Activated naive CD8-positive, alpha-beta T cell treated with anti-CD3 and anti-CD28 coated beads, Interleukin-2, amount 10 ng/mL, durations not matched to agents 7 days and 5 days (primary cell): ENCODE results near the gene PLOD1. TPM values are rescaled to one million over a fixed set of nuclear protein-coding genes. Genes with fewer than 3 reads are reported as not detected.
A peak's percentile ranks its signal among the peaks of the same experiment; 100 is the strongest.
"Not testable (repeated sequence)": the region's sequence is repeated elsewhere in the genome, so short reads cannot be mapped to it uniquely, and the experiment has no call there.

Experiments used
- ATAC-seq: fragments of 150-1000 bp; cut with Tn5 transposase; one replicate; pipeline ENCODE4 v1.10.0; 2021; ENCODE audit warnings: low read depth, moderate library complexity
- POLR2A ChIA-PET: fragments of 350-600 bp; sonication (Branson Sonifier 250); formaldehyde crosslinking; loops from one replicate; lab custom pipeline; 2021; ENCODE audit warnings: antibody characterized with exemption; lab: Charles Lee
- DNase-seq: peaks from one replicate; pipeline ENCODE4 v3.0.0; 2021
- H3K27ac Mint-ChIP-seq: one replicate; pipeline ENCODE4 v1.8.0; 2022; ENCODE audit warnings: mild to moderate bottlenecking, mixed read lengths
- H3K27me3 Mint-ChIP-seq: one replicate; pipeline ENCODE4 v1.8.0; 2022; ENCODE audit warnings: mild to moderate bottlenecking, moderate library complexity, mixed read lengths
- H3K36me3 Mint-ChIP-seq: one replicate; pipeline ENCODE4 v1.8.0; 2021; ENCODE audit warnings: mild to moderate bottlenecking, mixed read lengths
- H3K4me1 Mint-ChIP-seq: one replicate; pipeline ENCODE4 v1.8.0; 2021; ENCODE audit warnings: mixed read lengths
- H3K4me3 Mint-ChIP-seq: one replicate; pipeline ENCODE4 v1.8.0; 2022; ENCODE audit warnings: mild to moderate bottlenecking, moderate library complexity, mixed read lengths
- H3K9me3 Mint-ChIP-seq: one replicate; pipeline ENCODE4 v1.8.0; 2021; ENCODE audit warnings: mixed read lengths
- total RNA-seq, 2 experiments: library from RNA; stranded (reverse); gene quantifications; one replicate each; pipeline ENCODE4 v1.2.3, GENCODE V29; 2021

PLOD1 gene
- total RNA-seq: 10 to 100 TPM; 16.8 to 21.0 TPM

DNA sequence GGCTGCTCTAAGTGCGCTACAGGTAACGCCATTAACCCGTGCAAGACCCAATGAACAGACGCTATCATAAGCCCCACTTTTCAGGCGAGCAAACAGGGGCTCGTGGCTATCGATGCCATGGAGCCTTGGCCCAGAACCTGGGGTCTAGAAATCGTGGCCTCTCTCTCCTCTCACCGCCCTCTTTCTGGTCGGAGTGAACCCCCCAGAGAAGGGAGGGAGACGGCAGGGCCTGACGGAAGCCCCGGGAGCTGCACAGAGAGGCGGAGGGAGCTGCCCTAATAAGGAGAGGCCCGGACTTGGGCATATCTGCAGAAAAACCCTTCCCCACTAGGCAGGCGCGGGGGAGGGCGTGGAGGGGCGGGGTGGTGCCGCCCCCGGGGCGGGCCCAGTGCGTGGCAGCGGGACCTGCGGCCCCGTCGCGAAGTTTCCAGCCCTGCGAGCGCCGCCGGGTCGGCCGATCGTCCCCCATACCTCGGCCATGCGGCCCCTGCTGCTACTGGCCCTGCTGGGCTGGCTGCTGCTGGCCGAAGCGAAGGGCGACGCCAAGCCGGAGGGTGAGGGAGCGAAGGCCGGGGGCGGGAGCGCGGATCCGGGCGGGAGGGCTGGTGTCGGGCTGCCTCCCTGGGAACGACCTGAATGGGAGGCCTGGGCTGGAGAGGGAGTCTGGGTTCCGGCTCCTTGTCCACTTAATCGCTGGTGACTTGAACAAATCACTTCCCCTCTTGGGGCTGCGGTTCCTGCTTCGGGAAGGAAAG lies at the start of gene PLOD1:
Gene PLOD1 (plus strand): TSS at position 416 of the 755 bp plus-strand sequence. CDS start 63 bp downstream, at position 479.
- Mint-ChIP-seq H3K9me3 (no peaks in the 10 kb centered on the region), H3K27ac (peak within 1 kb of the TSS; percentile 84)

GRCh38 chr1:11885916-11886315 lies 48.6 kb upstream of the PLOD1 start:
- DNase-seq (no peak), ATAC-seq (no peak)
- Mint-ChIP-seq H3K27ac (no peak overlapping the region), H3K4me1 (peaks cover 5% of the 10 kb centered on the region), H3K36me3 (no peaks in the 10 kb centered on the region), H3K27me3 (peaks cover 7% of the 10 kb centered on the region), H3K4me3 (no peak overlapping the region), H3K9me3 (no peaks in the 10 kb centered on the region)
- POLR2A ChIA-PET: interaction anchor here (1.9 kb wide), 1 partner anchor 22 kb away, joined by 11 read pairs; no protein-coding TSS in a partner anchor

More for the DNA sequence above, at the start of gene PLOD1:
- peak; percentile 84 for DNase-seq
- Mint-ChIP-seq H3K36me3 (no peaks in the 10 kb centered on the region), H3K4me3 (peak within 1 kb of the TSS; percentile 83), H3K4me1 (peaks cover 4% of the 10 kb centered on the region), H3K27me3 (no peaks in the 10 kb centered on the region)
- ATAC-seq: peak; percentile 99
- POLR2A ChIA-PET: interaction anchor here (0.8 to 11.2 kb wide), 5 partner anchors 8 to 54 kb away, joined by 3 to 165 read pairs (median 4); partner anchors contain the start of genes KIAA2013 and MFN2

- POLR2A ChIA-PET: interaction anchor here (1.4 to 1.9 kb wide), 2 partner anchors 21 to 23 kb away, joined by 7 to 11 read pairs; no protein-coding TSS in a partner anchor
These were observed 47.4 kb upstream of the PLOD1 start for GRCh38 chr1:11886986-11887665.

DNA sequence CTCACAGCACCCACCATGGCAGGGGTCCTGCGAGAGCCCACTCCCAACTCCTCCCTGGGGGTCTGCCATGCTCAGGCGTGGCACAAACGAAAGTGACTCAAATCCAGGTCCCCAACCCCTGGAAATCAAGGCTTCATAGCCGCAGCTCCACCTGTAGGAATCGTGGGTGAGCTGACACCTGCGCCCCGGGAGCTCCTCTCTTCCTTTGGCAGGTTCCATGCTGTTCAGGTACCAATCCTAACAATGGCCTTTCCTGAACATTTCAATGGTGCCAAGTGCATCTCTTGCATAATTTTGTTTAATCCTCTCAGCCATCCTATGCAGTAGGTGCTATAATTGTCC lies 46.9 kb upstream of the PLOD1 start:
- Mint-ChIP-seq H3K9me3 (no peaks in the 10 kb centered on the region), H3K4me3 (no peak overlapping the region), H3K27ac (no peak overlapping the region), H3K27me3 (peaks cover 5% of the 10 kb centered on the region), H3K4me1 (peaks cover 5% of the 10 kb centered on the region), H3K36me3 (no peaks in the 10 kb centered on the region)
- no peak for DNase-seq
- no peak for ATAC-seq
- POLR2A ChIA-PET: interaction anchor here (1.4 kb wide), 1 partner anchor 22 kb away, joined by 7 read pairs; no protein-coding TSS in a partner anchor

More at GRCh38 chr1:11886986-11887665, 47.4 kb upstream of the PLOD1 start:
- Mint-ChIP-seq H3K9me3 (no peaks in the 10 kb centered on the region), H3K27me3 (peaks cover 5% of the 10 kb centered on the region), H3K4me3 (no peak overlapping the region), H3K27ac (no peak overlapping the region), H3K36me3 (no peaks in the 10 kb centered on the region), H3K4me1 (peaks cover 5% of the 10 kb centered on the region)
- ATAC-seq (no peak), DNase-seq (no peak)

- no peaks in the 10 kb centered on the region for H3K36me3 Mint-ChIP-seq
- POLR2A ChIA-PET: interaction anchor here (0.6 kb wide), 1 partner anchor 20 kb away, joined by 3 read pairs; no protein-coding TSS in a partner anchor
- ATAC-seq (no peak), DNase-seq (no peak)
- H3K27me3 Mint-ChIP-seq: peaks cover 10% of the 10 kb centered on the region
- no peak overlapping the region for H3K4me3 Mint-ChIP-seq
- no peak overlapping the region for H3K27ac Mint-ChIP-seq
- H3K9me3 Mint-ChIP-seq: no peaks in the 10 kb centered on the region
- H3K4me1 Mint-ChIP-seq: no peaks in the 10 kb centered on the region
These were observed 46.2 kb upstream of the PLOD1 start for GRCh38 chr1:11888206-11888876.

- H3K4me3 Mint-ChIP-seq: no peak overlapping the region
- H3K27me3 Mint-ChIP-seq: peaks cover 11% of the 10 kb centered on the region
- H3K4me1 Mint-ChIP-seq: peaks cover under 1% of the 10 kb centered on the region
- POLR2A ChIA-PET: no interaction called here
- ATAC-seq: no peak
- no peak overlapping the region for H3K27ac Mint-ChIP-seq
- H3K36me3 Mint-ChIP-seq: no peaks in the 10 kb centered on the region
- no peak for DNase-seq
- H3K9me3 Mint-ChIP-seq: no peaks in the 10 kb centered on the region
These were observed 45.7 kb upstream of the PLOD1 start for GRCh38 chr1:11888877-11889208.

DNA sequence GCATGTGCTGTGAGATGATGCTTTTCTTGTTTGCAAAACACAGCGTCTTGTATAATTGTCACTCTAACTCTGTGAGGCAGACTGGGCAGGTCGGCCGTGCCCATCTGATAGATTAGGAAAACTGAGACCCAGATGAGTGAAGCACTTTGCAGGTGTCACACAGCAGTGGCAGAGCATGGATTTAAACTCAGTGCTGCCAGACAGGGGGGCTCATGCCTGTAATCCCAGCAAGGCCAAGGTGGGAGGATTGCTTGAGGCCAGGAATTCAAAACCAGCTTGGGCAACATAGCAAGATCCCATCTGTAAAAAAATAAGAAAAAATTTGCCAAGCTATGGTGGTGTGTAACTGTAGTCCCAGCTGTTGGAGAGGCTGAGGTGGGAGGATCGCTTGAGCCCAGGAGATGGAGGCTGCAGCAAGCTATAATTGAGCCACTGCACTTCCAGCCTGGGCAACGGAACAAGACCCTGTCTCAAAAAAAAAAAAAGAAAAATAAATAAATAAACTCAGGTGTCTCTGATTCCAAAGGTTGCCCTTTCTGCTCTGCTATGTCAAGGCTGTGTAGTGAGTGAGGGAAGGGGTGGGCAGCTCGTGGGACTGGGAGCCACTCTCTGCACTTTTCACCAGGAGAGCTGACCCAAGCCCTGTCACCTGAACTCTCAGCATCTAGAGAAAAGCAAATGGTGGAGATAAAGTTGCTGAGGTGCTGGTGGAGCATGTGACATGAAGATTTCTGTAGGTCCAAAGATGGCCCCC lies 42.9 kb upstream of the PLOD1 start:
- Mint-ChIP-seq H3K9me3 (no peaks in the 10 kb centered on the region), H3K27me3 (peaks cover 22% of the 10 kb centered on the region), H3K36me3 (no peaks in the 10 kb centered on the region), H3K4me1 (peaks cover 3% of the 10 kb centered on the region), H3K4me3 (no peak overlapping the region), H3K27ac (no peak overlapping the region)
- DNase-seq: no peak
- POLR2A ChIA-PET: interaction anchor here (1.4 kb wide), 1 partner anchor 17 kb away, joined by 10 read pairs; no protein-coding TSS in a partner anchor
- no peak for ATAC-seq

DNA sequence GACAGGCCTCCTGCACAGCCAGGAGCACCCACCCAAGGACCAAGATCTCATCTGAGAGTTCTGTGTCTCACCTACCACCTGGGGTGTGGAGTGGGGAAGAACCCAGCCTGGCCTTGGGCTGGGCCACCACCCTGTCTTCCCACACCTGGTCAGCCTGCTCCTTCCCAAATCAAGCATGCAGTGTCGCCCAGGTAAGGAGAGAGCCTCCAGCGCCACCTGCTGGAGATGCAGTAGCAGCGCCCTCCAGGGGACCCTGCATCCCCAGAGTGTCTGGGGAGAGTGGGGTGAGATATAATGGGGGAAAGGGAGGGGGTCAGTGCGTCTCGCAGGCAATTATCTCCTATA lies 40.6 kb upstream of the PLOD1 start:
- H3K27ac Mint-ChIP-seq: no peak overlapping the region
- POLR2A ChIA-PET: no interaction called here
- DNase-seq: peak; percentile 81
- ATAC-seq: peak; percentile 89
- H3K27me3 Mint-ChIP-seq: peaks cover 38% of the 10 kb centered on the region
- no peaks in the 10 kb centered on the region for H3K36me3 Mint-ChIP-seq
- no peaks in the 10 kb centered on the region for H3K9me3 Mint-ChIP-seq
- peaks cover 3% of the 10 kb centered on the region for H3K4me1 Mint-ChIP-seq
- H3K4me3 Mint-ChIP-seq: no peak overlapping the region

DNA sequence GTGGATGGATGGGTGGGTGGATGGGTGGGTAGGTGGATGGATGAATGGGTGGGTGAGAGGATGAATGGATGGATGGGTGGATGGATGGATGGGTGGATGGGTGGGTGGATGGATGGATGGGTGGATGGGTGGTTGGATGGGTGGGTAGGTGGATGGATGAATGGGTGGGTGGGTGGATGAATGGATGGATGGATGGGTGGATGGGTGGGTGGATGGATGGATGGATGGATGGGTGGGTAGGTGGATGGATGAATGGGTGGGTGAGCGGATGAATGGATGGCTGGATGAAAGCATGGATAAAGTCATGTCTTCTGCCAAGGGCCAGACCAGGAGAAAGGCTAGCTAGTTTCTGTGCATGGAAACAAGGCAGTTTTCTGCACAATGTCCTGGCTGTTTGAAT lies 40.0 kb upstream of the PLOD1 start:
- DNase-seq, ATAC-seq, H3K27ac Mint-ChIP-seq, H3K9me3 Mint-ChIP-seq, H3K36me3 Mint-ChIP-seq, H3K4me1 Mint-ChIP-seq, H3K4me3 Mint-ChIP-seq: not testable (repeated sequence)
- H3K27me3 Mint-ChIP-seq: peaks cover 44% of the 10 kb centered on the region
- POLR2A ChIA-PET: interaction anchor here (6.9 kb wide), 1 partner anchor 14 kb away, joined by 42 read pairs; no protein-coding TSS in a partner anchor

DNA sequence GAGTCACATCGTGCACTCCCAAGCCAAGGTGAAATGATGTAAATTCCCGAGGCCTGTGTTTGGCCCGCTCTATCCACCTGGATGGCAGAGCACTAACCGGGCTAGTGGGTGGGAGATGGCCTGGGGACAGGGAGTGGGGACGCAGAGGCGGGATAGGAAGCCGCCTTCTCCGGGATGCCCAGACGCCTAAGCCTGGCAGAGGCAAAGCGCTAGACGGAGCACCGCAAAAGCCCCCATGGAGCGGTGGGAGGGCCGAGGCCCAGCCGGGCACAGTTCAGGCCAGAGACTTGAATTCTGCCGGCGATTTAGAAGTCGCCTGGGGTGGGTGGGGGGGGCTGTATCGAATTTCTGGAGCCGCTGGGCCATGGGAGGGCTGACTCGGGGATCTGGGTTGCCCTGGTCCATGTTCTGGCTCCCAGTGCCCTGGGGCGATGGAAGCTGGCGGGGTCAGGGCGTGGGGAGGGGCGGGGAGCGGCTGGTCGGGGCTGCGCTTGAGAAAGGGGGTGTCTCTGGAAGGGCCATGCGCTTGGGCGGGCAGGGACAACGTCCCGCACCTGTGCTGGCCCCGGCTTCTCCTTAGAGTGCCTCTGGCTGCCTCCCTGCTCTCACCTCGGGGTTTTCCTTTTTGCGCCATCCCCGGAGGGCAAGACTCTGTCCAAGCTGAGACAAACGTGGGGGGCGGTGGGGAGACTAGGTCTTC lies 36.3 kb upstream of the PLOD1 start:
- Mint-ChIP-seq H3K4me1 (peaks cover 3% of the 10 kb centered on the region), H3K9me3 (no peaks in the 10 kb centered on the region), H3K36me3 (no peaks in the 10 kb centered on the region), H3K4me3 (no peak overlapping the region), H3K27ac (no peak overlapping the region), H3K27me3 (peaks cover 69% of the 10 kb centered on the region)
- DNase-seq: no peak
- no peak for ATAC-seq
- POLR2A ChIA-PET: interaction anchor here (6.9 kb wide), 1 partner anchor 10 kb away, joined by 42 read pairs; no protein-coding TSS in a partner anchor

DNA sequence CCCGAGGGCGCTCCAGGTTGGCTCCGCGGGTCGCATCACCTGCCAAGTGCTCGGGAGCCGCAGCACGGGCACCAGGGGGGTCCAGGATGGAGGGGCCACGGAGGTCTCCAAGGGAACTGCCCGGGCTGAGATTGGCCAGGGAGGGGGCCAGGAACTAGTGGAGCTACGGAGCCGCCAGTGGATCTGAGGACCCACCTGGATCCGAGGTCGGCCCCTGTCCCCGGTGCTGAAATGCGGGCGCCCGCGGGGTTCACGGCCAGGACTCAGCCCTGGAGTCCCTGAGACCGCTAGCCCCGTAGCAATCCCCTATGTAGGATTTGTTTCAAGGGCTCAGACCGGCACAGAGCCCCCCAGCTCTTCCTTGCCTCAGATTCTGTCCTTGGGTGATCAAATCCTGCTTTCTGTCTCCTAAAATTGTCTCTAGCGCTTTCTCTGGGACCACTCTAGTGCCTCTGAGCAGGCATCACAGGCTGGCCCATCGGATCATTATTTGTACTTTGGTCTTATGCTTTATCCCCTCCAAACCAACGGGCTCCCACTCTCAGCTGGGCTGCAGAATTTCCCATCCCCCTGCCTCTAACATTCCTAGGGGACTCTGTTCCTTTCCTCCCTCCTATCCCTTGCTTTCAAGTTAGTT lies 35.6 kb upstream of the PLOD1 start:
- DNase-seq: peak; percentile 63
- Mint-ChIP-seq H3K4me3 (no peak overlapping the region), H3K9me3 (no peaks in the 10 kb centered on the region), H3K4me1 (peaks cover 2% of the 10 kb centered on the region), H3K27ac (no peak overlapping the region), H3K36me3 (no peaks in the 10 kb centered on the region), H3K27me3 (peaks cover 71% of the 10 kb centered on the region)
- POLR2A ChIA-PET: interaction anchor here (6.9 kb wide), 1 partner anchor 10 kb away, joined by 42 read pairs; no protein-coding TSS in a partner anchor
- ATAC-seq: peak; percentile 42

DNA sequence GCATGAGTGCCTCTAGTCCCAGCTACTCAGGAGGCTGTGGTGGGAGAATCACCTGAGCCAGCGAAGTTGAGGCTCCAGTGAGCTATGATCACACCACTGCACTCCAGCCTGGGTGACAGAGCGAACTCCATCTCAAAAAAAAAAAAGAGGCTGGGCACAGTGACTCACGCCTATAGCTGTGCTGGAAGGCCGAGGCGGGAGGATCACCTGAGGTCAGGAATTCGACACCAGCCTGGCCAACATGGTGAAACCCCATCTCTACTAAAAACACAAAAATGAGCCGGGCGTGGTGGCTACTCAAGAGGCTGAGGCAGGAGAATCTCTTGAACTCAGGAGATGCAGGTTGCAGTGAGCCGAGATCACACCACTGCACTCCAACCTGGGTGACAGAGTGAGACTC lies 33.1 kb upstream of the PLOD1 start:
- H3K36me3 Mint-ChIP-seq, H3K27ac Mint-ChIP-seq, H3K4me3 Mint-ChIP-seq, H3K9me3 Mint-ChIP-seq, ATAC-seq, POLR2A ChIA-PET, DNase-seq: not testable (repeated sequence)
- H3K27me3 Mint-ChIP-seq: peaks cover 67% of the 10 kb centered on the region
- peaks cover 18% of the 10 kb centered on the region for H3K4me1 Mint-ChIP-seq
